Right lobe of liver (tissue), 4 donors: ENCODE measurements around the gene MMAA.

ENCODE experiments used
- POLR2A ChIP-seq: fragments of 450-650 bp; IDR thresholded peaks from one replicate; pipeline ENCODE4 v1.6.1; 2017; ENCODE audit warnings: antibody characterized with exemption, mild to moderate bottlenecking
- TF ChIP-seq, protein P1 (sequence below), 4 donors: fragments of 200-600 bp in 3 of 4; fragments of 450-650 bp in 1 of 4; IDR thresholded peaks; one replicate each; pipeline versions ENCODE4 v1.5.1 to v1.8.0; 2016 to 2022; ENCODE audit warnings: antibody characterized with exemption in 4 of 4, mild to moderate bottlenecking in 2 of 4
- donor health status: DM: no; HTN: no; CAD: no.
- donor health status: DM: no; HTN: no; CAD: no.
- donor health status: DM: no; HTN: yes; CAD: no.

GRCh38 chr4:145694929-145695328, 75.7 kb downstream of the MMAA start:
- TF ChIP-seq, protein P1, sequence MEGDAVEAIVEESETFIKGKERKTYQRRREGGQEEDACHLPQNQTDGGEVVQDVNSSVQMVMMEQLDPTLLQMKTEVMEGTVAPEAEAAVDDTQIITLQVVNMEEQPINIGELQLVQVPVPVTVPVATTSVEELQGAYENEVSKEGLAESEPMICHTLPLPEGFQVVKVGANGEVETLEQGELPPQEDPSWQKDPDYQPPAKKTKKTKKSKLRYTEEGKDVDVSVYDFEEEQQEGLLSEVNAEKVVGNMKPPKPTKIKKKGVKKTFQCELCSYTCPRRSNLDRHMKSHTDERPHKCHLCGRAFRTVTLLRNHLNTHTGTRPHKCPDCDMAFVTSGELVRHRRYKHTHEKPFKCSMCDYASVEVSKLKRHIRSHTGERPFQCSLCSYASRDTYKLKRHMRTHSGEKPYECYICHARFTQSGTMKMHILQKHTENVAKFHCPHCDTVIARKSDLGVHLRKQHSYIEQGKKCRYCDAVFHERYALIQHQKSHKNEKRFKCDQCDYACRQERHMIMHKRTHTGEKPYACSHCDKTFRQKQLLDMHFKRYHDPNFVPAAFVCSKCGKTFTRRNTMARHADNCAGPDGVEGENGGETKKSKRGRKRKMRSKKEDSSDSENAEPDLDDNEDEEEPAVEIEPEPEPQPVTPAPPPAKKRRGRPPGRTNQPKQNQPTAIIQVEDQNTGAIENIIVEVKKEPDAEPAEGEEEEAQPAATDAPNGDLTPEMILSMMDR (IDR thresholded peaks at IDR 0.05) = no peak
- no peak for TF ChIP-seq POLR2A
